GM21367 (cell line): Measurements from ENCODE around the gene FXYD7.

ENCODE experiments used
- ATAC-seq: cut with Tn5 transposase; IDR thresholded peaks from one replicate; pipeline ENCODE4 v1.9.1; 2021; ENCODE audit not compliant: unreplicated experiment

The FXYD7 gene

GRCh38 chr19:35162471-35163326, 19.6 kb downstream of the FXYD7 start:
- no peak for ATAC-seq

DNA sequence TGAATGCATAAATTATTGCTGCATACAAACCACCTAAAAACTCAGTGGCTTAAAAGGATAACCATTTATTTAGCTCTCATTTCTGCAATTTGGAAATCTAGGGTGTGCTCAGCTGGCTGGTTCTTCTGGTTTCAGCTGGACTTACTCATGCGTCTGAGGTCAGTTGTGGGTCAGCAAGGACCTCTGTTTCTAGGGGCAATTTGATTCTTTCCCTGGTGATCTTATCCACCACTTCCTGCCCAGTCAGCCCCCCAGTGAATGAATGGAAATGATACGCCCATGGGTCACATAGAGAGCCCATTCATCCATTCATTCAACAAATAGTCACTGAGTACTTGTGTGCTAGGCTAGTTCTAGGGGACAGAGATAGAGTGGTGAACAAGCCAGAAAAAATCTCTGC, 21.4 kb downstream of the FXYD7 start:
- ATAC-seq, result no peak

GRCh38 chr19:35165200-35166058, 22.4 kb downstream of the FXYD7 start:
- no peak for ATAC-seq

GRCh38 chr19:35166100-35167063, 23.3 kb downstream of the FXYD7 start:
- no peak for ATAC-seq

- ATAC-seq, result no peak
Measured at GRCh38 chr19:35167251-35168119, 24.4 kb downstream of the FXYD7 start.

GRCh38 chr19:35168196-35168595, 25.1 kb downstream of the FXYD7 start:
- no peak for ATAC-seq

DNA sequence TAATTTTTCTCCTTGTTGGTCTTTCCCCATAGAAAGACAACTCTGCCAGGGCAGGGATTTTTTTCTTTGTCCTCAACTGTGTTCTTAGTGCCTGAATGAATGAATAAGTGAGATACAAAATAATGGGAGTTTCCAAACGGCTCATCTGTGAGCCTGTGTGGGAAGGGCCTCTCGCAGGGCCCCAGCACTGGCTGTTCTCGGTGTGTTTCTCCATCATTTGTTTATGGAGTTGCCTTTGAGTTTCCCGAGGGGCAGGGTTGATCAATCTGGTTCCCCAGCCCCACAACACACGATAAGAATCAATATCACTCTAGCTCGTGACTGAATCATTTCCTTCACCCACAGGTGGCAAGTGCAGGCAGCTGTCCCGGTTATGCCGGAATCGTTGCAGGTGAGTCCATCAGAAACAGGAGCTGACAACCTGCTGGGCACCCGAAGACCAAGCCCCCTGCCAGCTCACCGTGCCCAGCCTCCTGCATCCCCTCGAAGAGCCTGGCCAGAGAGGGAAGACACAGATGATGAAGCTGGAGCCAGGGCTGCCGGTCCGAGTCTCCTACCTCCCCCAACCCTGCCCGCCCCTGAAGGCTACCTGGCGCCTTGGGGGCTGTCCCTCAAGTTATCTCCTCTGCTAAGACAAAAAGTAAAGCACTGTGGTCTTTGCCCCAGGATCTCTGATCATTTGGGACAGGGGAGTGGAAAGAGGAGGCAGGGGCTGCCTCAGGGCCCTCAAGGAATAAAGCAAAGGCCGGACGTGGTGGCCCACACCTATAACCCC, 26.4 kb downstream of the FXYD7 start:
- no peak for ATAC-seq

- no peak for ATAC-seq
Measured at GRCh38 chr19:35170359-35171061, 27.5 kb downstream of the FXYD7 start.

GRCh38 chr19:35171730-35172129, 28.7 kb downstream of the FXYD7 start:
- no peak for ATAC-seq

GRCh38 chr19:35174226-35174625, 31.2 kb downstream of the FXYD7 start:
- no peak for ATAC-seq

- no peak for ATAC-seq
Measured at GRCh38 chr19:35176181-35176570, 33.1 kb downstream of the FXYD7 start.

DNA sequence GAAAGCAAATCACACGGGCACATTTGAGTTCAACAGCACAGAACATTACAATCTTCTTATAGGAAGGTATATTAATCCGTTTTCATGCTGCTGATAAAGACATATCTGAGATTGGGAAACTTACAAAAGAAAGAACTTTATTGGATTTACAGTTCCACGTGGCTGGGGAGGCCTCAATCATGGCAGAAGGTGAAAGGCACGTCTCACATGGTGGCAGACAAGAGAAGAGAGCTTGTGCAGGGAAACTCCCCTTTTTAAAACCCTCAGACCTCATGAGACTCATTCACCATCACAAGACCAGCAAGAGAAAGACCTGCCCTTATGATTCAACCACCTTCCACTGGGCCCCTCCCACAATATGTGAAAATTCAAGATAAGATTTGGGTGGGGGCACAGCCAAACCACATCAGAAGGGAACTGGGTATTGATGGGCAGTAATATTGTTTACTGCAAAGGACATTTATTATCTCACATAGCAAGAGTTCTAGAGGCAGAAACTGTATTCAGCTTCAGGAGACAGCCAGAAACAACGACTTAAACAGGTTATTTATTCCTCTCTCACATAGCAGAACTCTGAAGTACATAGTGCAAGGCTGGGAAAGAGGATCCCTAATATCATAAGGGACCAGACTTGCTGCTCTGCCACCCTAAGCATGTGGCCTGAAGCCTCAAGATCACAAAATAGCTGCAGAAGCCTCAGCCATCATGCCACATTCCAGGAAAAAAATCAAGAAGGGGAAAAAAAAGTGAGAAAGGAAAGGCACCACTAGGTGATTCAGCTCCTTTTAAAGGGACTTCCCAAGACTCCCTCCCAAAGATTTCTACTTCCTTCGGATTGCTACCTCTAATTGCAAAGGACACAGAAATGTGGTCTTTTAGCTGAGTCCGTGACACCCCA, 34.6 kb downstream of the FXYD7 start:
- ATAC-seq, result no peak

- no peak for ATAC-seq
Measured at GRCh38 chr19:35178701-35179100, 35.6 kb downstream of the FXYD7 start.

DNA sequence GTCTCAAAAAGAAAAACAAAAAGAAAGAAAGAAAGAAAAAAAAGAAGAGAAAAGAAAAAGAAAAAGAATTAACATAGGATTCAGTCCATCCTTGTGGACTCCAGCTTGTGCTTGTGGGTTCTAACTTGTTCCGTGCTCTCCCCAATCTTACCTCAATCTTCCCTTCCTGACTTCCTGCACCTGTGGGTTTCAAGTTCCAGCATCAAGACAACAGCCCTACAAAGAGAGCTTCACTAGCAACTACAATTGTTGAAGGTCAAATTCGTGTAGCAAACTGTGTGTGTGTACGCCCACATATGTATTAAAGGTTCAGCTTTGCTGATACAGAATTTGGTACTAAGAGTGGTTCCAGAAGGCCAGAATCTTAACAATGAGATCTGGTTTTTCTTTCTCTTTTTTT, 36.8 kb downstream of the FXYD7 start:
- ATAC-seq, result no peak

- no peak for ATAC-seq
Measured at GRCh38 chr19:35181387-35181786, 38.3 kb downstream of the FXYD7 start.

DNA sequence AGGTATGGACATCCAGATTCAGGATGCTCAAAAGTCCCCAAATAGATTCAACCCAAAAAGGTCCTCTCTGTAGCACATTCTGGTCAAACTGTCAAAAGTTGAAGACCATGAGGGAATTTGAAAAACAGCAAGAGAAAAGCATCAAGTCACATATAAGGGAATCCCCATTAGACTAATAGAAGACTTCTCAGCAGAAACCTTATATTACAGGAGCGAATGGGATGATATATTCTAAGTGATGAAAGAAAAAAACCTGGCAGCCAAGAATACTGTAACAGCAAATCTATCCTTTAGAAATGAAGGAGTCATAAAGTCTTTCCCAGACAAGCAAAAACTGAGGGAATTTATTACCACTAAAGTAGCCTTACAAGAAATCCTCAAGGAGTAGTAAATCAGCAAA, 41.2 kb downstream of the FXYD7 start:
- no peak for ATAC-seq

GRCh38 chr19:35184884-35185283, 41.8 kb downstream of the FXYD7 start:
- no peak for ATAC-seq
